ENCODE results near the gene NTN4.
A peak's percentile ranks its signal among the peaks of the same experiment; 100 is the strongest.
"Not testable (repeated sequence)": the region's sequence is repeated elsewhere in the genome, so short reads cannot be mapped to it uniquely, and the experiment has no call there.

NTN4 gene

DNA sequence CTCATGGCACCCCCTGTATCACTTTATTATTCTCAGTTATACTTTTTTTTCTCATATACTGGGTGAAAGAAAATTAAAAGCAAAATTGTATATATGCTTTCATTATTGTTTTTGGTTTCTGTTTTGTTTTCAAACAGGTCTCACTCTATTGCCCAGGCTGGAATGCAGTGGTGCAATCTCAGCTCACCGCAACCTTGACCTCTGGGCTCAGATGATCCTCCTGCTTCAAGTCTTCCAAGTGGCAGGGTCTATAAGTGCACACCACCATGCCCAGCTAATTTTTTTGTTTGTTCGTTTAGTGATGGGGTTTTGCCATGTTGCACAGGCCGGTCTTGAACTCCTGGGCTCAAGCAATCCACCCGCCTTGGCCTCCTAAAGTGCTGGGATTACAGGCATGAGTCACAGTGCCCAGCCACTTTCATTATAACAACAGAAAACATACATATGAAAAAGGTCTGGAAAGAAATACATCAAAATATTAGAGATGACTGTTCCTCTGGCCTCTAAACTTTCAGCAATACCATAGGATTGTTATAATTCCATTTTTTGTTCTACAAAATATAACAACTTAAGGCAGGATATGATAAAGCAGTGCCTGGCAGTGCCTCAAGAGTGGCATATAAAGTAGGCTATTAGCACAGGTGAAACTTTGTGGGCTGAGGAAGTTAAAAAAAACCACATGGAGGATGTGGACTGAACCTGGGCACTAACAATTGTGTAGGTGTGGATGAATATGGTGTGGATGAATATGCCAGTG, 5.8 kb upstream of the NTN4 start:
- DNase-seq = no peak

DNA sequence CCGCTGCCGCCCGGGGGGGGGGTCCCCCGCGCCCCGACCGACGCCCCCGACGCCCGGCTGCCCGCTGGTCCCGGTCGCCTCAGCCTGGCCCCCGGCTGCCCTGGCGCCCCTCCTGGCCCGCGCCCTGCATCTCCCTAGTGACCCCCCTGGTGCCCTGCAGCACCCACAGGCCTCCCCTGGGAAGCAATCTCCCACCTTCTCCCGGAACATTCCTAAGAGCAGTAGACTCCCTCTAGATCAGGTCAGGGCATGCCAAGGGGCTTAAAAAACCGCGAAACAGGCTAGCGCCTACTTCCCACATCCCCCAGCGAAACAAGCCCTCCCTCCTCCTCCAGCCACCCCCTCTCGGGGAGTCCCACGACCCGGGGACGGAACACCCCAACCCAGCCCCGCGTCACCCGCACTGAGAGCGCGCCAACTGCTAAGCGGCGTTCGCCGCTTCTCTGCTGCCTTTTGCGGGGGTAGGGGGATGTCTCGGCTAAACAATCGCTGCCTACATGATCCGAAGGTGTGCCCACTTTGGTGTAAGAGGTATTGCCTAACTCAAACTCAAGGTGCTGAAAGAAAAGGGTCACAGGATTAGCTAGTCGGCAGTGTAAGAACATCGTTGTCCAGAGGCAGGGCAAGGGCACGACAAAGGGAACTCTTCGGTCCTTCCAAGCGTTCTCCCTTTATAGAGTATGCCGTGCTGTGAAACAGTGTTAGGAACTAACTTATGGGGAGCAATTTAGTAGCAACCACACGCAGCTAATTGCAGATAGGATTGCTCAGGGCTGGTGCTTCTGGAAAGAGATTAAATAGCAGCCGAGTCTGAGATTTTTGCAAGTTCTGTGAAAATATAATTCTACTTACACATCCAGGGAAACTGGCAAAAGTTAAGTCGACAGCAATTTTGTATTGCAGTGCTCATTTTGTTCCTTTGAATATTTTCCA, 619 bp upstream of the NTN4 start:
- peak; percentile 78 for DNase-seq

DNA sequence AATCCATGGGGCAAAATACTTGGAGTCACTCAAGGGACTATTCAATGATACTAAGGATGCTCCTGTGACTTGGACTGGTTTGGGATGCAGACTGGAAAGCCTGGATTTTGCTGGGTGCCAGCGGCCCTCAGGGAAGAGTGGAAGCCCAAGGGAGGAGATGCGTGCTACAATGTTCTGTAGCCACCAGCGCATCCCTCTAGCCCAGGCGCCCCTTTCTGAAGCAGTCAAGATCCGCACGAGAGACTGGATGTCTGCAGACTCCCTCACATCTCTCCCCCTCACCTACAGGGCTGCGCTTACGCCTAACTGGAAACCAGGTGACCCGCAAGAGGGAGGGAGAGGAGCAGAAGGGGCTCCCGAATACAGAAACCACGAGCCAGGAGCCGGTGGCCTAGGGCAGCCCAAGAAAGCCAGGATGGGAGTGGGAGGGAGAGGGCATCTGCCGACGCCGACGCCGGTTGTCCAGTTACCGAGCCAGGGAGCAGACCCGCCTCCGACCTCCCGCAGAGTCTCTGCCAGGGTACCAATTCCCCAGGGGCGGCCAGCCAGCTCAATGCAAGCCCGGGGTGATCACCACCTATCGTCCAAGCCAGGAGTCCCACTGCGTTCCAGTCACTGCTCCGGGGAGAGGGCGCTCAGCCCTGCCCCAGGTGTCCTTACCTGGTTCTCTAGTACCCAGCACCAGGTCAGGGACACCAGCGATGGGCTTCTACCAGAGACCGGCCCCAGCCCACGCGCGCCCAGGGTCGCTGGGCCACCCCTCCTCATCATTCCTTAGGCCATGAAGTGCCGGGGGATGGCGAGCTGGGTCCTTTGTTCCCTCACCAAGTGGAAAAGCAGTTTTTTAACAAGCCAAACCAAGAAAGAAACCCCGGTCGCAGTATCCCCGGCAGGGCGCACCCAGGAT, 1.2 kb downstream of the NTN4 start:
- DNase-seq = peak; percentile 79

- DNase-seq = no peak
Observed at GRCh38 chr12:95788637-95789036, 1.9 kb downstream of the NTN4 start.

- no peak for DNase-seq
Observed at GRCh38 chr12:95787274-95787818, 3.2 kb downstream of the NTN4 start.

- DNase-seq = no peak
Observed at GRCh38 chr12:95784915-95785314, 5.6 kb downstream of the NTN4 start.

- DNase-seq = no peak
Observed at GRCh38 chr12:95784286-95784685, 6.3 kb downstream of the NTN4 start.

GRCh38 chr12:95775466-95775865, 15.1 kb downstream of the NTN4 start:
- not testable (repeated sequence) for DNase-seq

- no peak for DNase-seq
Observed at GRCh38 chr12:95774311-95775045, 16.1 kb downstream of the NTN4 start.

DNA sequence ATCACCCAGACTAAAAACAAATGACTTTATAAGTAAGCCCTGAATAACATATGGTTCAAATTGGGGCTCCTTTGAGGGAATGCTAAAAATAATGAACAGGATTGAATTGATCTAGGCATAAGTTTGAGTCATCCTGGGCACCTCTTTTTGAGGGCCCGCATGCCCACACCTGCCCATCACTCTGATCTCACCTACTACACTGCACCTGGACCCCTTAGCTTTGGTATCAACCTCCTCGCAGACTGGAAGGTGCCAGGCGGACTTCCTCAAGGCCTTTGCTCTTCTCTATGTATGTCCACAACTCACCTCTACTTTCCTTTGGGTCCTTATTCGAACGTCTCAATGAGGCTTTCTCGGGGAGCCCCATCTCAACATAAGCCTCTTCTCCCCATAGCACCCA, 17.2 kb downstream of the NTN4 start:
- DNase-seq = no peak

GRCh38 chr12:95767703-95768102, 22.9 kb downstream of the NTN4 start:
- no peak for DNase-seq

DNA sequence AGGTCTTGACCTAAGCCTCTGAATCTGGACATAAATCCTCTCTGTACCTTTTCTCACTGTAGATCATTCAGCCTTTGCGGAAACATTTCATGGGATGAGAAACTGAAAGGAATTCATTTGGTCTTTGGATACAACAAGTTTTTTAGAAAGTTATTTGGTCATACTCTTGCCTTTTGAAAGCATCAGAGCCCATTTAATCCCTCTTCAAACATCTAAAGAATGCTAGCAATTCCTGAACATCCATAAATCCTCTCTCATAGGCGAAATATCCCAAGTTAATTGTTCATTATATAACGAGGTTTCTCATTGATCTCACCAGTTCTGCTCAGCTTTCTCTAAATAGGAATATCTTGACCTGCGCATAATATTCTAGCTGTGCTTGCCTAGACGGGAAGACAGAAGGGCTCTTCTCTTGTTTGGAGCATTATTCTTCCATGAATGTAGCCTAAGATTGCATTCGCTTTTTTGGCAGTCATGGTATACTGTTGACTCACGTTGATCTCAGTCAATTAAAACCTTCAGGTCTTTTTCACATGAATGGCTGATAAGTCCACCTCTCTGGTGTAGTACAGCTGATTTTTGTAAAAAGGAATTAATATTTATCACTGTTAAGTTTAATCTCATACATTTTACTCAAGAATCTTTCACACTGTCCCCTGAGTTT, 24.1 kb downstream of the NTN4 start:
- no peak for DNase-seq

DNA sequence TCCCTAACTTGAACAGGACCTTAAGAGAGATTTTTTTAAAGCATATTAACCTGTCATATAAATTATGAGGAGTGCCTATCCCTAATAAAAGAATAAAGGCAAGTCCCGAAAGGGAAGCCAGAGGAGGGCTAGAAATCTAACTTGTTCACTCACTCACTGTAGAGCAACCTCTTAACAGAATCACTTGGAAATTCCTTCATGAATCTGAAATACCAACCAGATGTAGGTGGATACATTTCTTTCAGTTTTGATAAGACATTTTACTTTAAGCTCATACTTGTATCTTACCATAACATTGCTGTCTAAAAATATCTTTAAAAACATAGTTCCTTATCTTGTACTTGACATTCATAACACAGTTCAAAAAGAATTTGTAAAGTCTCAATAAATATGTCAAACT, 25.7 kb downstream of the NTN4 start:
- DNase-seq = no peak

GRCh38 chr12:95763809-95764253, 26.7 kb downstream of the NTN4 start:
- no peak for DNase-seq

DNA sequence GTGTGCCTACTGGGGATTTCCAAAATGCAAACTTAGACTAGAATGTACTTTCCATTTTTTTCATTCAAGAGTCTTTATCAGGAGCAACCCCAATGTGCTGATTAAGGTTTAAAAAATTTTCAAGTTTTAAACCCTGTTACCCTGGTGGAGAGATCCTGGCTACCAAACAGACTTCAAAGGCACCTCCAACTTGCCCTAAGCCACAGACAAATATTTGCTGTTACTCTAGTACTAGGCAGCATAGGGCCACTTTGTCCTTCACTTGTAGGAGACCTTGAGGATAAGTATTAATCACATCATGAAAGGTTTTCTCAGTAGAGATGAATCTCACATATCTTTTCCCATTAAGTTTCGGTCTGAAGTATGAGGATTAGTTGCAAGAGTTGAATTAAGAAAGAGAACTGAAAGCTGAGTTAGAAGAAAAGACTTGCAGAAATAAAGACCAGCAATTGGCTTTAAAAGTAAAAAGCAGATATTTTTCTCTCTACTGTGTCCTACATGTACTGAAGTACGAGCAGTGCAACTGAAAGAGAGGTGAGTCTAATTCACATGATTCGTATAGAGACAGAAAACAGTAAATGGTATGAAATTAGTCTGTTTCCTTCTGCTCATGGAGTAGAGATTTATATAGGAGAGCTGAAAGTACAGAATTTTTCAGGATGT, 28.3 kb downstream of the NTN4 start:
- no peak for DNase-seq

DNA sequence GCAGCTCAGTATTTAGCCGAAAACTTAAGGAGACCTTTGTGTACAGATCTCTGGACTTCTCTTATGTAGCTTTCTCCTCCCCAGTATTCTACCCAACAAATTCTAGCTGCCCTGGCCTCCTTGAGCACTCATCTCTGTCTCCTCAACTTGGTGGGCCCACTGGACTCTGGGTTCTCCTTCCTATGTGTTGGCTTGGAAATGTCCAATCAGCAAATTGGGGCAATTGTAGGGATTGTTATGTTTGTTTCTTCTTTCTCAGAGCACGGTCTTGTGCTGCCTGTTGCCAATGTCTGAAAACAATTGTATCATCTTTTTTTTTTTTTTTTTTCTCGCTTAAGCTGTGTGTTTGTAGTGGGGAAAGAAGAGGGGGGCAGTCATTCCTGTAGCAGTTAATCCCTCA, 30.2 kb downstream of the NTN4 start:
- DNase-seq = no peak

DNA sequence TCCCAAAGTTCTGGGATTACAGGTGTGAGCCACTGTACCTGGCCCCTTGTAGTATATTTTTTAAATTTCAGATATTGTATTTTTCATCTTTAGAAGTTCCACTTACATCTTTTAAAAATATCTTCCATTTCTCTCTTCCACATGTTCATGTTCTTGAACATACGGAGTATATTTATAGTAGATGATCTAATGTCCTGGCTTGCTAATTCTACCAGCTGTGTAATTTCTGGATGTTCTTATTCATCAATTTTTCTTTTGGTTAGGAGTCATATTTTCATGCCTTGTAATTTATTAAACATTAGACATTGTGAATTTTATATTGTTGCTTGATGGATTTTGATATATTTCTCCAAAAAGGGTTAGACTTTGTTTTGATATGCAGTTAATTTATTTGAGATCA, 30.8 kb downstream of the NTN4 start:
- no peak for DNase-seq

DNA sequence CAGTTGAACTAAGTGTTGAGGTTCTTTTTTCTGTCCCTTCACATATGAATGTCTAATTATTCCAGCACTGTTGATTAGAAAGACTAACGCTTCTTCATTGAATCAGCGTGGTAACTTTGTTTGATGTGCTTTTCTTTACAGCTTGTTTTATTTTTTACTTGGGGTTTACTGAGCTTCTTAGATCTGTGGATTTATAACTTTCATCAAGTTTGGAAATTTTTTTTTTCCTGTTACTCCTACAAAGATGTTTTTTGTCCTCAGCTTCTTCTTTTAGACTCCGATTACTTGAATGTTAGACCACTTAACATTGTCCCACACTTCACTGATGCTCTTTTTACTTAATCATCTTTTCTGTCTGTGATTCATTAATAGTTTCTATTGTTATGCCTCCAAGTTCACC, 31.5 kb downstream of the NTN4 start:
- no peak for DNase-seq

DNA sequence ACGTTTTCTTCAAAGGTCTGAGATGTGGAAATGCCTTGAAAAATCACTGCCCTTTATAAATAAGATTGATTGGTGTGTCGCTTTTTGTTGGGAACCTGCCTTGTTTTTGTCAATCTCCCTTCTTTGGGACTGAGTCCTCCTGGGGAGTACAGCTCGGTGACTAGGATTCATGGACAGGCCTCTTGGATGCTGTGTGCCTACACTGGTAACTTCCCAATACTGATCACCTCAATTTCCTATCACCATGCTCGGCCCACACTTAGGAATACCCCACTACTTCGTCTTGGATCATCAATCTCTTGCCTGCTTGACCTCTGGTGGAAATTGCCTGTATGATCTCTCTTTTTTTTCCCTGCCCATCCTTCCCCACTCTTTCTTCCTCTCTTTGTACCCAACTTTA, 34.2 kb downstream of the NTN4 start:
- DNase-seq = no peak

GRCh38 chr12:95755261-95755865, 35.2 kb downstream of the NTN4 start:
- DNase-seq = no peak

Data from eye (tissue), 1 donor.